ENCODE data around the gene ARHGEF3.

The ARHGEF3 gene

GRCh38 chr3:56681984-56682461 is 119.7 kb downstream of the ARHGEF3 start:
- no peak for TF ChIP-seq CTCF (IDR thresholded peaks at IDR 0.05; ENCODE audit: insufficient read depth, missing control alignments)
- no peak for FAIRE-seq

DNA sequence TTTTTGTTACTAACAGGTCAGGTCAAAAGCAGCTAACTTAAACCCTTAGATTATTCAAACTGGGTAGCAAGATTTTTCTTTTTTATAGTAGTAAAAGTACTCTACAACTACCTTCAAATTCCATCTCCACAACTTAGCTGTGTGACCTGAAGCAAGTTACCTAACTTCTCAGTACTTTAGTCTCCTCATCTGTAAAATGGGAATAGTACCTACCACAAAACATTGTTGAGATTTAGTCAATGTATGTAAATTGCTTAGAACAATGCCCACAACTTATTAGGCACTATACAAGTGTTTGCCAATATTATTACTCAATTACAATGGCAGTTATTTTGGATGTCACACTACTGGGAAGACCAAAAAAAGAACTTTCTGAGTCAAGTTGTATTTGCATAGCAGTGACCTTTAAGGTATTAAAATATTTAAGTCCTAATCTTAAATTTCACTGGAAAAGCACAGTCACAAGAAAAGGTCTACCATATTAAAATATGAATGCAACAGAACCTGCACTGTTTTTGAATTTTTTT is 121.6 kb downstream of the ARHGEF3 start:
- no peak for FAIRE-seq
- TF ChIP-seq CTCF (IDR thresholded peaks at IDR 0.05; ENCODE audit: insufficient read depth, missing control alignments) = no peak
- no peak for DNase-seq (ENCODE audit: insufficient read length, low spot score)

More at GRCh38 chr3:56681984-56682461, 119.7 kb downstream of the ARHGEF3 start:
- no peak for DNase-seq (ENCODE audit: insufficient read length, low spot score)

Data from D721Med (cell line).